AG08395 (cell line): ENCODE results near the gene FAM20C.

ENCODE experiments used
- DNase-seq: peaks from one replicate; pipeline ENCODE4 v3.0.0; 2012; ENCODE audit warnings: mixed read lengths, low spot score

The FAM20C gene

GRCh38 chr7:208816-209215, 16.4 kb downstream of the FAM20C start:
- DNase-seq: no peak

- no peak for DNase-seq
Measured at GRCh38 chr7:209416-209815, 17.0 kb downstream of the FAM20C start.

GRCh38 chr7:209906-210305, 17.5 kb downstream of the FAM20C start:
- no peak for DNase-seq

DNA sequence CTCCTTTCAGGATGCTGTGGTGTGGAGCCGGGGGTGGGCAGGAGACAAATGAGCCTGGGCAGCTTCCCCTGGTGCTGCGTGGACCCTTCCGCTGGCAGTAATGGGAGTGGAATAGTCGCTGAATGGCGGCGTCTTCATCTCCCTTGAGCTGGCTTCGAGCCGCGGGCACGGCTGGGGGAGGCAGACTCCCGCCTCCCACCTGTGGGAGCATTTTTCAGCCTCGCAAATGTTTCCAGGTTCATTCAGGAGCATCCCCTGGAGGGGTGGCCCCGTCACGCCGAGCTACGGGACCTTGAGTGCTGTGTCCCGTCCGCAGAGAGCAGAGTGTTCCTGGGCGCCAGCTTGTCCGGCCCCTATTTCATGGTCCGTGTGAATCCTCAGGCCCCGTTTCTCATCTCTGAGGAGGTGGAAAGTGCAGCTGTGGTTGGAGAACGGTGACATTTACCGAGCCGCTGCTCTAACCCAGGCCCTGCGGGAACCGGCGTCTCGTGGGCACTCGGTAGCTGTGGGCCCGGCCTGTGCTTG, 18.1 kb downstream of the FAM20C start:
- DNase-seq: no peak

GRCh38 chr7:211033-211714, 18.8 kb downstream of the FAM20C start:
- DNase-seq: no peak

- DNase-seq: no peak
Measured at GRCh38 chr7:211715-212058, 19.3 kb downstream of the FAM20C start.

- no peak for DNase-seq
Measured at GRCh38 chr7:212754-213153, 20.4 kb downstream of the FAM20C start.

DNA sequence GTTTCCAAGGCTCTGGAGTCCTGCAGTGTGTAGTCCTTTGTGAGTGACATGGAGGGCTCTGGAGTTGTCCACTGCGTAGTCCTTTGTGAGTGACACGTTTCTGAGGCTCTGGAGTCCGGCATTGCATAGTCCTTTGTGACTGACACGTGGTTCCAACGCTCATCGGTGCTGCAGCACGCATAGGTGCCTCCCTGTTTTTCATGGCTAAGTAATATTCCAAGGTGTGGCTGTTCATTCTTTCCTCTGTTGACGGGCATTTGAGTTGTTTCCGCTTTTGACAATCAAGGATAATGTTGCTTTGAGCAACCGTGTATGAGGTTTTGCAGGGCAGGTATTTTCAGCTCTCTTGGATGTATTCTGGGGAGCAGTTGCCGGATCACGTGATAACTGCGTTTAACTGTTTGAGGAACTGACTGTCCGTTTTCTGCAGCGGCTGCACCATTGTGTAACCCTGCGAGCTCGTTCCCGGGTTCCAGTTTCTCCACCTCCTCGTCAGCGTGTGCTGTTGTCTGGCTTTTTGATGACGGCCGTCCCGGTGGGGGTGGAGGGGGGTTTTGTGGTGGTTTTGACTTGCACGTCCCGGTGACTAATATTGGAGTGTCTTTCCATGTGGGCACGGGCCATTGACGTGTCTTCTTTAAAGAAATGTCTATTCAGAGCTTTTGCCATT, 21.1 kb downstream of the FAM20C start:
- DNase-seq: no peak

DNA sequence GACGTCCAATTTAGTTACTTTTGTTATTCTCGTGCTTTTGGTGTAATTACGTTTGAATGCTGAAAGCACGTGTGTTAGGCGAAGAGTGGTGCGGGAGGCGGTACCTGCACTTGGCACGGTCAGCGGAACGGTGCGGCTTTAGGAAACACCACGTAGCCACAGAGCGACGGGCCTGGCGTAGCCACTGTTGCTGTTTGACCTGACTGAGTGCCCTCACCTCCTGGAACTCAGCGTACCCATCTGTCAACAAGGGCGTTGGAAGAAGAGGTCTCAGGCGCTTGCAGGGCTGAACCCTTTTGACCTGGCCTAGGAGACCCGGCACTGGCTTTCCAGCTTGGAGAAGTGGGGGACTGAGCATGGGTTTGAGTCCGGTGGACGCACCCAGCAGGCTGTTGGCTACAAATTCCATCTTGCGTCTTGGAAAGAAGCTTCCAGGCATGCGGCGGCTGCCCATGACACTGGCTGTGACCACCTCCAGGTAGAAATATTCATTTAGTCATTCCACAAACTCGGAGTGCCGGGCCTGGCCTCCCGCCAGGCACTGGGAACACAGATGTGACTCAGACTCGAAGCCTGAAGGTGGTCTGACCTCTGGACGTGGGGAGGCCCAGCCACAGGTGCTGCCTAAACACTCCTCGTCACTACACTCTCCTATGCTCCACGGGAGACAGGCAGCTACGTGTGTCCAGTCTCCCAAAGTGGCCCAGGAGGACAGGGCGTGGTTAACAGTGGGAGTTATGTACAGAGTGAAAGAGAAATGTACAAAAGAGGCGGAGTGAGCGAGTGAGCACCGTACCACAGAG, 22.2 kb downstream of the FAM20C start:
- DNase-seq: peak; percentile 22

DNA sequence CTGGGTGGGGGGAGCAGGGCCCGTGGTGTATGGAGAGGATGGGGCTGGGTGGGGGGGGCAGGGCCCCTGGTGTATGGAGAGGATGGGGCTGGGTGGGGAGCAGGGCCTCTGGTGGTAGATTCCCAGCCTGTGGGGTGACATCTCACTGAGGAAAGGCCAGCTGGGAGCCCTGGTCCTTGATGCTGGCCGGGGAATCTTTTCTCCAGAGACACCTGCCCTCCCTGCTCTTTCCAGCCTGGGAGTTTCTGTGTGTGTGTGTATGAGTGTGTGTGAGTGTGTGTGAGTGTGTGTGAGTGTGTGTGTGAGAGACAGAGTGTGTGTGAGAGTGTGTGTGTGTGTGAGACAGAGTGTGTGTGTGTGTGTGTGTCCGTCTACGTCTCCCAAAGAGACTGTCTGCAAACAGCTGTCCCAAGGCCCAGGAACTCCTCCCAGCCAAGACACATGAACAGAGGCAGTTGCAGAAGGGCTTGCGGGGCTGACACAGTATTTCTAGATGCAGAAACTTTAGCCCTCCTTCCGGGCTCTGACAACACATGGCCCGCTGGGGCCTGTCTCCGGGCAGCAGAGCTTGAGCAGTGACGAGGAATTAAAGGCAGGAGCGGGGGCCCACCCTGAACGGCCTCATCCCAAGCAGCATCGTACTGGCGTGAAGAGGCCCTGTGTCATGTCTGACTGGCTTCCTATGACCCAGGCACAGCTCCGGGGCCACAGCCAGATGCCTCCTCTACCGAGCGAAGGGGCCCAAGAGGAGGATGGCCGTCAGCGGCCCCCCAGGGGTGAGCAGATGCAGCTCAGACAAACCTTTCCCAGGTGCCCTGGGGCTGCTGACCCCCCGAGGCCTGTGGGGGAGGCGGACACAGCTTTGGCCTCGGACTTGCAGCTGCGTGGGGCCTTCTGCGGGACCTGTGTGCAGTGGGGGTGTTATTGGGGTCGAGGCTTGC, 24.3 kb downstream of the FAM20C start:
- no peak for DNase-seq

GRCh38 chr7:217781-218180, 25.4 kb downstream of the FAM20C start:
- DNase-seq: no peak

DNA sequence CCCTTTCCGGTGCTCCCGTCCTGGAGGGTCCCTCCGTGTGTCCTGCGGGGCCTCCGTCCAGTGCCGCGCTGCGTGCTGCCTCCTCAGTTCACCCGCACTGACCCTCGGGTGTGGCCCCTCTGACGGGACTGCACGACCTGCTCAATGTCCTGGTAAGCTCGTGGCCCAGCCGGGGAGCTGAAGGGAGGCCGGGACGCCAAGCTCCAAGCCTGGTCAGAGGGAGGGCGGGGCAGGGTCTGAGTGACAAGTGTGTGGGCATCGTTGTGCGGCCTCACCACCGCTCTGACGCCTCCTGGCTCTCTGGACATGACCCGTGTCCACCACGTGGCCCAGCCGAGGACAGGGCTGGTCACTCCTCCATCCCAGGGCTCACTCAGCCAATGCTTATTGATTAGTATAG, 25.9 kb downstream of the FAM20C start:
- DNase-seq: no peak

GRCh38 chr7:218896-219580, 26.7 kb downstream of the FAM20C start:
- DNase-seq: no peak

- no peak for DNase-seq
Measured at GRCh38 chr7:219581-220150, 27.3 kb downstream of the FAM20C start.

DNA sequence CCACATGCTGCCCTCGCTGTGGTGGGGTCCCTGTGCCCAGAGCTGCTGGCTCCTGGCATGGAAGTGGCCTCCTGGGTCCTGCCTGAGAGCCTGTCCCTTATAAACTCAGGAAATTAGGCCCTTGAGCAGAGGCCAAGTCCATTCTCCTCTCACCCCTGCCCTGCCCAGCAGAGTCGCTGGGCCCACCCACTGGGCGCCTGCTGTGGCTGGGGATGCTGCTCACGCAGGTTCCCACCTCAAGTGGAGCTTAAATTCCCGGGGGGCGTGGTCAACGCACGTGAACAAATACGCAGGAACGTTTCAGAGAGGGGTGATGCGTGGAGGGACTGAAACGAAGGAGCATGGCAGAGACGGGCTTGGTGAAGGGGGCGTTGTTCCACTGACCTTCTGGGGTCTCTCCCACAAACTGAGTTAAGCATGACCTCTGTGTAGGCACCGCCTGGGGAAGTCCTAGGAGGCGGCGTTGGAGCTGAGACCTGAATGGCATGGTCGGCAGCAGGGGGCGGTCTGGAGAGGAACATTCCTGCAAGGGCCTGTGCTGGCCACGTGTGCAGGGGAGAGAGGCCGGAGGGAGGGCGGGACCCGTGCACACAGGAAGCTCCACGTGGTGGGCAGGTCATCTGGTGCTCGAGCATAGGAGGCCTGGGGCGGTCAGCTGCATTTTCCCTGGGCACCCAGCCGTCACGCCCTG, 27.9 kb downstream of the FAM20C start:
- no peak for DNase-seq

DNA sequence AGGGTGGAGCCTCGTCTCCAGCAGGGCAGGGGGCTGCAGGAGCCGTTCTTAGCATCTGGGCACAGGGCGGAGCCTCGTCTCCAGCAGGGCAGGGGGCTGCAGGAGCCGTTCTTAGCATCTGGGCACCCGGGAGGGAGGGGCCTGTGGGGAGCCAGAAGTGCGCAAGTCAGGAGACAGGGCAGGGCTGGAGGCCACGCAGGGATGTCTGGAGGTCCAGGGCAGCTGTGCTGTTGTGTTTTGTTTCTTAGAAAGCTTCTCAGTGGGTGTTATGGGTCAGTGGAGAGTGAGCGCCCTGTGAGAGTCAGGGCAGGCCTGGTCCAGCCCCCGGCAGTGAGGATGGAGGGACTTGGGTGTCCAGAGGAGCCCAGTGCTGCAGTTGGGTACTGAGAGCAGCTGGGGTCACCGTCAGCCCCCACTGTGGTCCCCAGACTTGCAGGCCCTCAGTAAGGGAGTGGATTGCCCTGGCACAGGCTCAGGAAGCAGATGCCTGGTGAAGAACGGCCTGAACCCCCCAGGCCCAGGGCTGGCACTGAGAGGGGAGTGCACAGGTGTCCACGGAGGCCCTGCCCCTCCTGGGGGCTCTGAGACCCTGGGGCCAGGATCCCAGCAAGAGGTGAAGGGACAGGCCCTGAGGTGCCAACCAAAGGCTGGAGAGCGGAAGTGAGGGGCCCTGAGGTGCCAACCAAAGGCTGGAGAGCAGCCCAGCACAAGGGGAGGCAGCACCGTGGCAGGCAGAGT, 29.8 kb downstream of the FAM20C start:
- DNase-seq: no peak

DNA sequence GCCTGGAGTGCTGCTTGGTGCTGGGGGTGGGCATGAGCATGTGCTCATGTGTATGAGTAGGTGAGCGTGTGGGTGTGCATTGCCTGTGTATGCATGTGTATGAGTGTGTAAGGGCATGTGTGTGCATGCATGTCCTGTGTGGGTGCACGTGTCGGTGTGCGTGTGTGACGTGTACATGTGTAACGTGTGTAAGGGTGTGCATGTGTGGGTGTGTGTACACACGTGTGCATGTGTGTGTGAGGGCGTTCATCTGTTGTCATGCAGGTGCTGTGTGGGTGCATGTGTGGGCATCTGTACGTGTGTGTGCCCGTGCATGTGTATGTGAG, 30.3 kb downstream of the FAM20C start:
- no peak for DNase-seq

DNA sequence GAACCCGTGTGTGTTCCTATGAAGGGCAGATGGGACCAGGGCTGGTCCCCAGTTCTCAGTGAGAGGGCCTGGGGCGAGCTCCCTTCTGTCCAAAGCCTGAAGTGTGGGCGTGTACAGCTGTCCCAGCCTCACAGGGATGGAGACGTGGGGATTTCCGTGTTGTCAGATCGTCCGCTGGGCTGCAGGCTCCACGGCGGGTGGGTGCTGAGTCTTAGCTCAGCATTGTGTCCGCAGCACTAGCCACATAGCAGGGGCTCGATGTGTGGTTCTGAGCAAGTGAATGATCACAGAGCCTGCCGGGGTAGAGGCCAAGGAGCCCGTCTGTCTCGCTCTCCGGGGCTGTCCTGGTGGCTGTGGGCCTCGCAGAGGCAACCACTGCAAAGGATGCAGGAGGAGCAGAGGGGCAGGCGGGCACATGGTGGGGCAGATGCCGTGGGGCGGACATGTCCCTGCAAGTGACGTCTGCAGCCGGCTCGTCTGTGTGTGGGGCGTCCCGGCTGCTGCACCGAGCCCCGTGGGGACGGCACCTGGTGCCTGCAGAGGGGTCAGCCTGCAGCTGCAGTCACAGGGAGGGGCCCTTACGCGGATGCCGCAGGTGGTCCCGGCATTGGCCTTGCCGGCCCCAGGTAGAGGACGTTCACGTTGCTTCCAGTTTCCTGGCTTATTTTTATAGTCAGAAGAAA, 30.9 kb downstream of the FAM20C start:
- no peak for DNase-seq

DNA sequence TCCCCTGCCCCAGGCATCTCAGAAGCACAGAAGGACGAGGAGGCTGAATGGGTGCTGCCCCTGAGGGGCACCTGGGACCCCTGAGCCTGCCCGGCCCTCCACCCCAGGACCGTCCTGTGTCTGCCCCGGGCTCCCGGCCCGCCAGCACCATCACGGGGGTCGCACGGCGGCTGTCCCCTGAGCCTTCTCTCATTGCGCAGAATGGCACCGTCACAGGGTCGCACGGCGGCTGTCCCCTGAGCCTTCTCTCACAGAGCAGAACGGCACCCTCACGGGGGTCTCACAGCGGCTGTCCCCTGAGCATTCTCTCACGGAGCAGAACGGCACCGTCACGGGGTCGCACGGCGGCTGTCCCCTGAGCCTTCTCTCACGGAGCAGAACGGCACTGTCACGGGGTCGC, 31.5 kb downstream of the FAM20C start:
- DNase-seq: no peak
